NCI-H1417 (cell line): ENCODE results near the gene CUEDC1.
A peak's percentile ranks its signal among the peaks of the same experiment; 100 is the strongest.

ENCODE experiments used
- DNase-seq, 3 experiments: peaks; one replicate each; lab custom pipeline; 2025; lab: John Stamatoyannopoulos, UW

The CUEDC1 gene

DNA sequence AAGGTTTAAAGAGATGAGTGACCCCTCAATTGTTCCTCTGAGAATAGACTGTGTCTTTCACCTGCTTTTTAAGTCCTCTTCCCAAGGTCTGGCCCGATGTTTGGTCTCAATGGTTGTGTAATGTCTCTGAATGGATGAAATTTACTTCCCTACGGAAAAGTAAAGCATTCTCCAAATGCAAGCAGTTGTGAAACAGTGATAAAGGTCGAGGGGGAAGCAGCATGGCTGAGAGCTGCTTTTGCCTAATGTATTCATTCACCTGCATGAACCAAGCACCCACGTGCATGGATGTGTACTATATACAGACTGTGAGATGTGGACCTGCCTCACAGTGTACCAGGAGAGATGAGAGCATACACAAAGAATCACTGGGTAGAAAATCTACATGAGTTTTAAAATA lies 116.8 kb downstream of the CUEDC1 start:
- no peak for DNase-seq

DNA sequence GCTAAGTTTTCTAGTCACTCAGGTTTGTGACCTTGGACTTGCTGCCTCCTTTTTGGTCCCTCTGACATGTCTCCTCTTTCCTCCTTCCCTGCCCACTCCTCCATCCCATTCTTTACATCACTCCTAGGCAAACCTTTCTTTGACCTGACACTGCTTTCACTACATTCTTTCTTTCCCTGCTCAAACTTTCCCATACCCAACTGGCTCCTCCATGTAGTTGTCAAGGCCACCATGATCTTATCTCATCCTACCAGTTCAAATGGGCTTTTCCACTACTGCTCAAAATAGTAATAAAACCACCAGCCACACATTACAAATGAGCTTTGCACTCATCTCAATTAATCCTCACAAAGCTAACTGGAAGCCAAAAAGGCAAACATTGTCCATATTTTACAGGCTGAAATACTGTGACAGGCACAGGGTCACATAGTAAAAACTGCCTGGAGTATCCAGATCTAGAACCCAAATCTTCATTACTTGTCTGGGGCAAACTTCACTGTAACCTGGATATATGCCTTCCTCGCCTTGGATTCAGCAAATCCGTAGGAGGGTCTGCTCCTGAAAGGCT lies 119.8 kb downstream of the CUEDC1 start:
- DNase-seq: no peak

- DNase-seq: peak; percentile 54 to 88 (median 72)
Observed at GRCh38 chr17:57834146-57834741, 121.0 kb downstream of the CUEDC1 start.

DNA sequence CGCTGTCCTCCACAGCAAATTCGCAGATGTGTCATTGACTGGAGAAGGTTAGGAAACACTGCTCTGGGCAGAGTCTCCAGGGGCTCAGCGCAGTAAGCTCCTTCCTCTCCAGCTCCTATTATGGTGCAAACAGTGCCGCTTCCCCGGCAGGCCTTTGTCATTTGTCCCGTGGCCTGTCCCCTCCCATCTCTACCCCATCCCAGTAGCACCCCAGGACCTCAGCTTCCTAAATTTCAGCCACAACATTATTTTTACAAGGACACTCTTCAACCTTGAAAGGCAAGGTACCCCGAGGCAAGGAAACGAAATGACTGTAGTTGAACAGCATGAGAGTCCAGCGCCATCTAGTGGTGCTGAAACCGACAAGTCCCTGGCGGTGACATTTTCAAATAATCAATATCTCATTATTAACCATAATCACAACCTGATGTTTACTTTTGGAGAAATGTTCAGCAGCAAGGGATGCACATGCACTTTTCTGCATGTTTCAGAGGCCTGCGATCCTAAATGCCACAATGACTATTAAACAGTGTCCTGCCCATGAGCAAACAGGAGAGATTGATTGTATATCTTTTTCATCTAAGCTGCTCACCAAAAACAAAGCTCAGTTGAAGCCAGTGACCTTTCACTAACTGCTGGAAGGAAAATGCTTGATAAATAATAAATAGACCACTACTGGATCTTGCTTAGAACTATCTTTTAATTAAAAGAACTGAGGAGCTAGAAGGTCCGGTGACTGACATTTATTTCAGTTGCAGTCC lies 121.9 kb downstream of the CUEDC1 start:
- peak; percentile 73 to 93 (median 74) for DNase-seq

GRCh38 chr17:57832314-57833178 lies 122.7 kb downstream of the CUEDC1 start:
- no peak for DNase-seq

GRCh38 chr17:57830880-57831279 lies 124.3 kb downstream of the CUEDC1 start:
- DNase-seq: no peak

- DNase-seq: peak in 2 of 3 experiments; percentile 73 to 95
Observed at GRCh38 chr17:57823469-57824401, 131.5 kb downstream of the CUEDC1 start.

DNA sequence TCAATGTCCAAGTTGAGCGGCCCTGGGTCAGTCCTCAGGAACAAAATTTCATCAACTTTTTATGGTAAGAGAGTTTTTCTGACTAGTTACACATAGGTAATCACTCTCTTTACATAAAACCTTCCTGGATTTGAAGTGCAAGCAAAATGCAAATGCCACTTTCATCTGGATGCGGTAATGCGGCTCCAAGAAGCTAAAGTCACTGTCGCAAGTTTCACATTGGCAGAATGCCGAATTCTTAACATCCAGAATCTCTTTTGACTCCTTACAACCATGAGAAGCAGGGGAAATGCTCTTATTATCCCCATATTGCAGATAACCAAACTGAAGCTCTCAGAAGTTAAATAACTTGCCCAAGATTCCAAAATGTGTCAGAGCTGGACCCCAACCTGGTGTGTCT lies 135.3 kb downstream of the CUEDC1 start:
- no peak for DNase-seq

GRCh38 chr17:57819285-57819684 lies 135.9 kb downstream of the CUEDC1 start:
- no peak for DNase-seq

GRCh38 chr17:57818066-57818465 lies 137.1 kb downstream of the CUEDC1 start:
- no peak for DNase-seq

- no peak for DNase-seq
Observed at GRCh38 chr17:57817299-57817698, 137.9 kb downstream of the CUEDC1 start.

- DNase-seq: peak in 1 of 3 experiments; percentile 16
Observed at GRCh38 chr17:57814421-57814820, 140.8 kb downstream of the CUEDC1 start.

DNA sequence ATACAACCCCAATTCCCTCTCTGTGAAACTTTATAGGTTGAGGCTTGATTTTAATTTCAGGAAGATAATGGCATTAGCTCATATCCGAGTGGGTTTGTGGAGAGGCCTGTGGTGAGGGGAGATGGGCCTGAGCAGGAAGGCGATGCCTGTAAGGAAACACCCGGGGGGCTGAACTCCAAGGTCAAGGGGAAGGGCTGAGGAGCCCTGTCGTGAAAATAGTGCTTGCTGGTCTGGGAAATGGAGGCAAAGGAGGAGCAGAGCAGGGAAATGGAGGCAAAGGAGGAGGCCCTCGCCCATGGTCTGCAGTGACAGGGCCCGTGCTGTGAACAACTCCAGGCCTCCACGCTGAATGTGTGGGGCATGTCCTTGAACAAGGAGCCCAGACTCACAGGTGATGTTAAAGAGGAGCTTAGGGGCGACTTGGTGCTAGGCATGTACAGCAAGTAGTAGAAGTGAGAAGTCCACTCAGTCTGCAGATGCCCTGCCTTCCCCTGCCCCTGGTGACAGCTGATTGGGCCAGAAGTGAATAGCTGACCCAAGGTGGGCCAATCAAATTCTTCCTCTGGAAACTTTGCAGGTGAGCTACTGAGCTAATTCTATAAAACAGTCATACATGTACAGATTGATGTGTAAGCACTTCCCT lies 143.5 kb downstream of the CUEDC1 start:
- DNase-seq: peak in 1 of 3 experiments; percentile 92
